HepG2 (cell line): ENCODE measurements around the gene AGPAT3.

ENCODE experiments used
- CREB3 ChIP-seq: sonication (generic); formaldehyde crosslinking; IDR thresholded peaks from 2 replicates; pipeline ENCODE4 v1.5.0; 2020; ENCODE audit warnings: missing genetic modification reagents
- HDAC2 ChIP-seq: sonication (generic); formaldehyde crosslinking; IDR thresholded peaks from 2 replicates; pipeline ENCODE4 v1.4.0; 2020; ENCODE audit warnings: missing genetic modification reagents

GRCh38 chr21:43937891-43938309 lies 72.9 kb downstream of the AGPAT3 start:
- TF ChIP-seq HDAC2 (CRISPR knock-in tag) (no peak), CREB3 (CRISPR knock-in tag) (no peak)
